HG02852 (cell line): ENCODE measurements around the gene ZNF853.
"Not testable (repeated sequence)": the region's sequence is repeated elsewhere in the genome, so short reads cannot be mapped to it uniquely, and the experiment has no call there.

Experiments used
- ATAC-seq: cut with Tn5 transposase; IDR thresholded peaks from one replicate; pipeline ENCODE4 v1.9.1; 2021; ENCODE audit warnings: mild to moderate bottlenecking, moderate library complexity; ENCODE audit not compliant: unreplicated experiment

ZNF853 gene

DNA sequence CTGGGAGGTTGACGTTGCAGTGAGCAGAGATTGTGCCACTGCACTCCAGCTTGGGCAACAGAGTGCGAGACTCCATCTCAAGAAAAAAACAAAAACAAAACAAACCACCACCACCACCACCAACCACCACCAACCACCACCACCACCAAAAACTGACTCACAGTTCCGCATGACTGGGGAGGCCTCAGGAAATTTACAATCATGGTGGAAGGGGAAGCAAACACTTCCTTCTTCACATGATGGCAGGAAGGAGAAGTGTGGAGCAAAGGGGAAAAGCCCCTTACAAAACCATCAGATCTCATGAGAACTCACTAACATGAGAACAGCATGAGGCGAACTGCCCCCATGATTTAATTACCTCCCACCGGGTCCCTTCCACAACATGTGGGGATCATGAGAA, 19.6 kb downstream of the ZNF853 start:
- ATAC-seq: not testable (repeated sequence)

DNA sequence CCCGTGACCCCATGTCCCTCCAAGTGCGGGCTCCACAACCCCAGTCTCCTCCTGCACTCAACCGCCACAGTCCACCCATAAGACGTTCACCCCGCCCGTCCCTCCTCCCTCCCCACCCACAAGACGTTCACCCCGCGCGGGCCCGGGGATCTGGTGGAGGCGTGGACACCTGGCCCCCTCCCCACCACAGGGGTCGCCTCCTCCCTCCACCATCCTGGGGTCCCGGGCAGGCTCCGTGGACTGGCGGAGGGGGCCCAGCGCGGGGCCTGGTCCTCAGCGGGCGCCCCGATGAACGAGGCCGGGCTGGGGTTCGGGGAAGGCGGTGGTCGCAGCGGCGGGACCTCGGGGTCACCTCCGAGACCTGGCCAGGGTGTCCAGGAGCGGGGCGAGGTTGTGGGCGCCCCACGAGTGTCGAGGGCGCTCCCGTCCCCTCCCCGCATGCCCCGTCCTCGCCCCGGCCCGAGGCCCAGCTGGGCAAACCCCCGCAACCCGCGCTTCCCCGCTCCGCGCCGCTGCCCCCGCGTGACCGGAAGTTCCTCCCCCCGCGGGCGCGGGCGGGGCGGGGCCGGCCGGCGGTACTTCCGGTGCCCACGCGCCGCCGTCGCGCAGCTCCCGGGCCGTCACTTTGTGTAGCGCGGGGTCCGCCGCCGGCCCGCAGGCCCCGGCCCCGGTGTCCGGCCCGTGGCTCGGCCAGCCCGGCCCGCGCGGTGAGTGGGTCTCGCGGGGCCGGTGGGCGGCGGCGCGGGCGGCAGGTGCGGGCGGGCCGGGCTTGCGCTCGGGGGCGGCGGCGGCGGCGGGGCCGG, 21.5 kb downstream of the ZNF853 start, which contains the start of gene ZNF316:
Gene ZNF316 (plus strand): TSS at position 578 of the 803 bp plus-strand sequence. CDS start 5,092 bp downstream, outside the sequence.
- ATAC-seq: peak; percentile 61

DNA sequence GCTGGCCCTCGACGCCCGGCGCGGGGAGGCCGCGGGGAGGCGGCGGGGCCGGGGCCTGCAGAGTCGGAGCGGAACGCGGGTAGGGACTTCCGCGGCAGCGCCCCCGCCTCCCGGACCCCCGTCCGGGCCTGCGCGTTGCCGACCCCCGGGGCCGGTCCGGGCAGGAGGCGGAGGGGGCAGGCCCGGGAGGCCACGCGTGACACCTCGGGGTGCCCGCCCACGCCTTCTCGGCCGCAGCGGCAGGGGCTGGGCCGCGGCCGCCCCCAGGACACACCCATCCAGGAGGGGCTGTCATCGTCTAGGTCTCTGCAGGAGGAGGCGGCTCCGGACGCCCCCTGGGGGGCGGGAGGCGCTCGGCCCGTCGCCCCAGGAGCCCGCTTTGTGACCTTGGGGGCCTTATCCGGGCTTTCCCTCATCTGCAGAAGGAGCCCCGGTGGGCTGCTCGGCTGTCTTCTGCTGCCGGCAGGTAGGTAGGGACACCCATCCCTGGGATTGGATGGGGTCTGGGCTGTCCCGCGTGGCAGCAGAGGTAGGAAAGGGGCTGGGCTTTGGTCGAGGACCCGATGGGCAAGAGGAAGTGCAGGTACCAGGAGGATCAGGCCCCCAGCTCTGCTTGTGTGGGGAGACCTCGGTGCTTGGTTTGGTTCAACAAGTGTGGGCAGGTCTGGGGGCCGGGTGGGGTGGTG, 22.3 kb downstream of the ZNF853 start:
- peak; percentile 72 for ATAC-seq

DNA sequence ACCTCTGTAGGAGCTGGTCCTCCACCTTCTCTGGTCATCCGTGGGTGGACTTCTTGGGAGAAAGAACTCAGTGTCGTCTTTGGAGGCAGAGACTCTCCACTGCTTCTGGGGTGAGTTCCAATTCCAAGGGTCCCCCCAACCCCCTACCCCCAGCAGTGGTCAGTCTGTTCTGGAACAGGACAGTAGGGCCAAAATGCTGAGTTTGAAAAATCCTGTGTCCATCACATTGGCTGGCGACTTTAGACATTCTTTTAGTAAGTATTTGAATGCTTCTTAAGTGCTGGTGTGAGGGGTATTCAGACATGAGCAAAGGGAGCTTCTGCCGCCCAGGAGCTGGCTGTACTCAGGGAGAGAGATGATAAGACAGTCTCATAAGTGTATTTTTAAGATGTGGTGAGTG, 23.6 kb downstream of the ZNF853 start:
- no peak for ATAC-seq

DNA sequence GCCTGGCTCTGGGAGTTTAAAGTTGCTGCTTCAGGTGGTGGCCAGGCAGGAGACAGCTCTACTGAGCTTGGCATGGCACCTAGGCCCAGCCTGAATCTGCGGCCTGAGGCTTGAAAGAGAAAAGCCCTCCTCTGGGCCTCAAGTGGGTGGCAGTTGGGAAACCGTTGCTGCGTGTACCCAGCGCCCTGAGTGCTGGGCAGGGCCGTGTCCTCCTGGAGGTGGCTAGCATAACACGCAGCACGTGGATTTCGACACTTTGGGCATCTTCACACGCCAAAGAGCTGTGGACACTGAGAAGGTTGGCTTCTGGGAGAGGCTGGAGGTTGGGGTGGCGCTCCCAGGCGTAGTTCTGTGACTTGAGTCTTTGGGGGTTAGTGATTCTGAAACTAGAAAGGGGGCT, 24.2 kb downstream of the ZNF853 start:
- no peak for ATAC-seq

DNA sequence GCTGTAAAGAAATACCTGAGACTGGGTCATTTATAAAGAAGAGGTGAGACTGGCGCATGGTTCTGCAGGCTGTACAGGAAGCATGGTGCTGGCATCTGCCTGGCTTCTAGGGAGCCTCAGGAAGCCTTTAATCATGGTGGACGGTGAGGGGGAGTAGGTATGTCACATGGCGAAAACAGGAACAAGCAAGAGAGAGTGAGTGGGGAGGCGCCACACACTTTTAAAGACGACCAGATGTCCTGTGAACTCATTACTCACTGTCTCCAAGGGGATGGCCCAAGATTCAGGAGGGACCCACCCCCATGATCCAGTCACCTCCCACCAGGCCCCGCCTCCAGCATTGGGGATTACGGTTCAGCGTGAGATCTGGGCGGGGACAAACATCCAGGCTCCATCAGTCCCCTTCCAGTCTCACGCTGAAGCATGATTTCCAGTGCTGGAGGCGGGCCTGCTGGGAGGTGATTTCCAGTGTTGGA, 24.9 kb downstream of the ZNF853 start:
- no peak for ATAC-seq

DNA sequence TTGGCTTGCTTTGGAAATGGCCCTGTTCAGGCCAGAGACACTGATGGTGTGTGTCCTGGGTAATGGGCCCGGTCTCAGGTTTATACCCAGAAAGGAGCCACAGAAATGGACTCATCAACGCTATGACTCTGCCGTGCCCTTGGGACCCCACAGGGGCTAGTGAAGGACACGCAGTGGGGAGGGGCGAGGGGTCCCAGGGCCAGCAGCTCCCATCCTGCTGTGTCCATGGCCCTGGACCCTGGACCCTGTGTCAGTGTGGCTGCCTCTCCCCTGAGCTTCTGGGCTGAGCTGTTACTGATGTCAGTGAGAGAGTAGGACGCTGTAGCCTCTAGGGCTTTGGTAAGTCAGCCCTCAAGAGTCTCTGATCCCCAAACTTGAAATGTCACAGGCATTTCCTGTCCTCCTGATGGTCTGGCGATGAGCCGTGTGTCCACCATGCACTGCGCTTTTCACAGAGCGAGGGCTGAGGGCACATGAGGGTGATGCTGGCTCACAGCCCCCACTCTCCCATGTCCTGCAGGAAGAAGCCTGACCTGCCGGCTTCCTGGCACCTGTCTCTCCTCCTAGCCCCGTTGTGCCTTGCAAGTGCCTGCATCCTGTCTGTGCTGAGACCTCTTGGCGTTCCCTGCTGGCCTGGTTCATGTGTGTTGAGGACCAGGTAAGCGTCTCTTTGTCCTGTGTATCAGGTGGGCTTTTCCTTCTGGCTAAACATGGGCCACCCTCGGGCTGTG, 26.1 kb downstream of the ZNF853 start:
- no peak for ATAC-seq

DNA sequence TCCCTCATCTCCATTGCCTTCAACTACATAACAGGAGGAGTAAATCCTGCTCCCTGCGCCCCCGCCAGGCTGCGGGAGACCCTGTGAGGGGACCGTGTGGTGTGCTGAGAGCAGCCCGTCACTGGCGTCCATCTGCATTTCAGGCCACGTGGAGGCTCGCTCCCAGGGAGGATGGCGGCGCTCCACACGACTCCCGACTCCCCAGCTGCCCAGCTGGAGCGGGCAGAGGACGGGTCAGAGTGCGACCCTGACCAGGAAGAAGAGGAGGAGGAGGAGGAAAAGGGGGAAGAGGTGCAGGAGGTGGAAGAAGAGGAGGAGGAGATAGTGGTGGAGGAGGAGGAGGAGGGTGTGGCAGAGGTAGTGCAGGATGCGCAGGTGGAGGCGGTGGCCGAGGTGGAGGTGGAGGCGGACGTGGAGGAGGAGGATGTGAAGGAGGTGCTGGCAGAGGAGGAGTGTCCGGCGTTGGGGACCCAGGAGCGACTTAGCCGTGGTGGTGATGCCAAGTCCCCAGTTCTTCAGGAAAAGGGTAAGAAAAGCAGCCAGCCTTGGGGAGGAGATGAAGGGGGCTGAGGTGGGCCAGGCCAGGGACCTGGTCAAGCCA, 26.9 kb downstream of the ZNF853 start:
- no peak for ATAC-seq

DNA sequence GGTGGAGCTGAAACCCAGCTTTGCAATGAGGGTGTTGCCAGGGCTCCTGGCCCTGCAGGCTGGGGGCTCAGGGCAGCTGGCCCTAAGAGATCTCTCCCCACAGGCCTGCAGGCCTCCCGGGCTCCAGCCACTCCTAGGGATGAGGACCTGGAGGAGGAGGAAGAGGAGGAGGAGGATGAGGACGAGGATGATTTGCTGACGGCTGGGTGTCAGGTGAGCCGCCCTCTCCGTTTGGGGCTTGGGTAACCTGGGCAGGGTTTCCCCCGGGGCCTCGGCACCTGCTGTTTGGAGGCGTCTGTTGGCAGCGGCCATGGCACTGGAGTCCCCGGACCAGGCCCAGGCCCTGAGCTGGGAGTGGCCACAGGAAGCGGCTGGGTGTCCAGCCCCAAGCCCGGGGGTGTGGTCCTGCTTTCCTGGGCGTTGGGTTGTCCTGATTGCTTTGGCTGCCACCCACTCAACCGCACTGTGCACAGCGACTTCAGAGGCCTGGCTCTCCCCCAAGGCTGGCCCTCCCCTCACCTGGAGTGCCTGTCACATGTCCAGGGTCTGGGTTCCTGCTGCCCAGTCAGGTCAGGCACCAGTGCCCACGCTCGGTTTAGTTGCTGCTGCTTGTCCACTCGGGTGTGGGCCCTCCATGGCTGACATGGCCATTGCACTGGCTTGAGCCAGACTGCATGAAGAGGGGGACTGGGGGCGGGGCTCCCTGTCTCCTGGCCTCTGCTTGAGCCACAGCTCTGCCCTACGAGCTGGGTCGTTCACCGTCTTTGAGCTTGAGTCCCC, 27.6 kb downstream of the ZNF853 start:
- no peak for ATAC-seq

DNA sequence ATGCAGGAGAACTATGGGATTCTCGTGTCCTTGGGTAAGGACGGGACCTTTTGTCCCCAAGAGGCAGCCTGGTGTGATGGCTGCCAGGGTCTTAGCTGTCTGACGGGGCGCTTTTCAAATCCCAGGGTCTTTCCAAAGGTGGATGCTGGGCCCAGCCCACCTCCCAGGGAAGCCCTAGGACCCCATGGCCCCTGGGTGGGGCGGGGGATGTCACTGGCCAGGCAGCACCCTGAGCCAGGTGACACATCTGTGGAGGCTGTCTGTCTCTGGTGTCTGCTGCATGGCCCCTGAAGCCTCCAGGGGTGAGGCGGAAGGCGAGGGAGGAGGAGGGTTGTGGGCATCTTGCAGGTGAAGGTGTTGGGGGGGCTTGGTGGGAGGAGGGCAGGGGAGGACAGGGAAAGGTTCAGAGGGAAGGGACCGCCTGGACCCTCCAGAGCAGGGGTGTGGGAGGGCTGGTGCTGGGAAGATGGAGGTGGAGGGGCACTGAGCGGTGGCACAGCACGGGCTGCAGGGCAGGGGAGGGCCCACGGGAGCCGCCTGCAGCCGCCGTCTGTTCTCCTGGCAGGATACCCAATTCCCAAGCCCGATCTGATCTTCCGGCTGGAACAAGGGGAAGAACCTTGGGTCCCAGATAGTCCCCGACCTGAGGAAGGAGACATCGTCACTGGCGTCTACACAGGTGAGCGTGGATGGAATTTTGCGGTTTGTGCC, 28.7 kb downstream of the ZNF853 start:
- no peak for ATAC-seq

DNA sequence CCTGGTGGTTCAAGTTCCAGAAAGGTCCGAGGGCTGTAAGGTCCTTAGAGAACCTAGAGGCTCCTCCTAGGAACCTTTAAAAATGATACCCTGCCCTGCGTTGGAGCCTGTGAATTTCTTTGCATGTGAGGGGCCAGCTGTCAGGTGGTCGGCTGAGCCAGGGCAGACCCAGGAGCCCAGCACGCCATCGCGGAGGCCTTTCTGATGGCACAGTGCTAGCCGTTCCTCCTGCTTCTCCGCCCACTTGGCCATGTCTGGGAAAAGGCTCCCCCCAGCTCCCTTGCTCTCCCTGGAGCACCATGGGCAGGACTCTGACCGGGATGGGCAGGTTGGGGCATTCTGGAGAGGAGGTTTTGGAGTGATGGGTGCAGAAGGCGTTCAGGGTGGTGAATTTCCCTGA, 29.3 kb downstream of the ZNF853 start:
- no peak for ATAC-seq

DNA sequence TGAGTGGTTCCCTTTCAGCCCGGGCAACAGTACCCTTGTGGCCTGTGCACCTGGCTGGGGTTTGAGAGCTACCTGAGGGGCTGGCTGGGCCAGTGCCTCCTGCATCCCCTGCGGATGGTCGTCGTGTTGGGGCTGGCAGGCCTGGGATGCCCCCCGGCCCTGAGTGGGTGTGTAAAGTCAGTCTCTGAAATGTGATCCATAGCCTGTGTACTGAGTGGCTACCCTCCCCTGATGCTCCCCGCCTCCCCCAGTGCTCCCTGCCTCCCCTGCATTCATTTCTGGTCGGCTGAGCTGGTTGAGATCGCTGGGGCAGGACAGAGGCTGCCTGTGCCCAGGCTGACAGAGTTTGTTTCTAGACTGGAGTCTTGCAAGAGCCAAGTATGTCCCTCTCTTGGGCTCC, 31.1 kb downstream of the ZNF853 start:
- ATAC-seq: no peak

DNA sequence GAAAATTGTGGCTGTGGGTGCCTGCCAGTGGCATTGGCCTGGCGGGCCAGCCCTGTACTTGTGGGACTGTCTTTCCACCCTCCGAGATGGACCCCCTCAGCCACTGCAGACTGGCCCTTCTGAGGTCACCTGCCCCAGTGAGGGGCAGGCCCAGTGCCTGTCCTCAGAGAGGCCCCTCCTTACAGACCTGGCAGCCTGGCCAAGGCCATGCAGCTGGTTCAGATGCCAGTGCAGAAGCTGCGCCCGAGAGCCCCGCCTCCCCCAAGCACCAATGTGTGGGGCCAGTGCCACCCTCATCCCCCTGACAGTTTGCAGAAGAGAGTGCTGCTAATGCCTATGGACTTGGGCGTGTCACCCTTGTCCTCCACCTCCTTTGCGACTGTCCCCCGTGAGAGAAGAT, 31.7 kb downstream of the ZNF853 start:
- ATAC-seq: no peak

DNA sequence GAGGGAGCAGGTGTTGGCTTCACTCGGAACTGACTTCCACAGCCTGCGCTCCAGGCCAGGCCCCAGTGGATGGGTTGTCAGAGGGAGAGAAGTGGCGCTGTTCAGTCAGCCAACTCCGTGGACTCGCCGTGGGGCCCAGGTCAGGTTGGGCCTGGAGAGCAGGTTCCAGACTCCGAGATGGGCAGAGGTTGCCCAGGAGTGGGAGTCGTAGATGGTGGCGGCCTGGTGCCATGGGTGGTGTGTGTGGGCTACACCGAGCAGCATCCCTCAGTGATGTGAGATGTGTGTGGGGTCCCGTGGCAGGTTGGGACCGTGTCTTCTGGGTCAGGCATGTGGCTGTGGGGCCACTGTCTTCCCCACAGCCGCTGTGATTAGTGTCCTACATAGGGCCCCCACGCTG, 32.1 kb downstream of the ZNF853 start:
- no peak for ATAC-seq

DNA sequence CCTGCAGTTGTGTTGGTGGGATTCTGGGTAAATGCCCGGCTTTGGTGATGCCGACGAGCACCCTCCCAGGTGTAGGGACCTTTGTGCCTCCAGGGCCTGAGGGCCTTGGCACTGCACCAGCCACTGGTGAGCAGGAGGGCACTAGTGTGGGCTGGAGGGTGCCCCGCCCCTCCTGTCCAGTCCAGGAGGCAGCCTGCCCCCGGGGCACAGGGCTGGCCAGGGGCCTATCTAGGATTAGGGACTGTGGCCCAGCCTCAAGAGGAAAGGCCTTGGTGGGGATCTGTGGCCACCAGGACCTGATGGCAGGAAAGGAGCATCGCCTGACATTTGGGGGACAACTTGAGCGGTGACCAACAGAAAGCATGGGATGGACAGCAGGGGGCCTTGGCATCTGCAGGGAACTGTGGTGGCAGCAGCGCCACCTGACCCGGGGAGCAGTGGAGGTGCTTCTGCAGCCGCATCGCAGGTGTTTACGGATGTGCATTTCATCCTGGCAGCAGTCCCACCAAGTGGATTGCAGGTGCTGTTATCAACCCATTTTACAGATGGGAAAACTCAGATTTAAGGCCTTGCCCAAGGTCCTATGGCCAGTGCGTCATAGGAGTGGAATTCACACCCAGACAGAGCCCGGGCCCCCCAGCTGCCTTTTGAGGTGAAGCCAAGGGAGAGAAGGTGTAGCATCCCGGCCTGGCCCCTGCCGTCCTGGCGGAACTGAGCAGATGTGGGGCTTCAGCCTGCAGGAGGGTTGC, 32.8 kb downstream of the ZNF853 start:
- no peak for ATAC-seq

DNA sequence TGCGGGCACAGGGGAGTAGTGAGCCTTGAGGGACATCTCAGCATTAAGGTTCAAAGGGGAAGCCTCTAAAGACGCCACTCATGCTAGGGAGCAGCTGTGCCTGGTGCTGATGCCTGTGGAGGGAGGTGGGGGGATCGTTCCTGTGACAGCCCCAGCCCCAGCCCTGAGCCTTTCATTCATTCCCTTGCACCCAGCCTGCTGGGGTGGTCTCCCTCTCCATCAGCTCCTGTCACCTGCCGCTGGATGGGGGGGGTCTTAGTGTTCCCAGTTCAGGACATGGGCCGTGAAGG, 33.4 kb downstream of the ZNF853 start:
- no peak for ATAC-seq

DNA sequence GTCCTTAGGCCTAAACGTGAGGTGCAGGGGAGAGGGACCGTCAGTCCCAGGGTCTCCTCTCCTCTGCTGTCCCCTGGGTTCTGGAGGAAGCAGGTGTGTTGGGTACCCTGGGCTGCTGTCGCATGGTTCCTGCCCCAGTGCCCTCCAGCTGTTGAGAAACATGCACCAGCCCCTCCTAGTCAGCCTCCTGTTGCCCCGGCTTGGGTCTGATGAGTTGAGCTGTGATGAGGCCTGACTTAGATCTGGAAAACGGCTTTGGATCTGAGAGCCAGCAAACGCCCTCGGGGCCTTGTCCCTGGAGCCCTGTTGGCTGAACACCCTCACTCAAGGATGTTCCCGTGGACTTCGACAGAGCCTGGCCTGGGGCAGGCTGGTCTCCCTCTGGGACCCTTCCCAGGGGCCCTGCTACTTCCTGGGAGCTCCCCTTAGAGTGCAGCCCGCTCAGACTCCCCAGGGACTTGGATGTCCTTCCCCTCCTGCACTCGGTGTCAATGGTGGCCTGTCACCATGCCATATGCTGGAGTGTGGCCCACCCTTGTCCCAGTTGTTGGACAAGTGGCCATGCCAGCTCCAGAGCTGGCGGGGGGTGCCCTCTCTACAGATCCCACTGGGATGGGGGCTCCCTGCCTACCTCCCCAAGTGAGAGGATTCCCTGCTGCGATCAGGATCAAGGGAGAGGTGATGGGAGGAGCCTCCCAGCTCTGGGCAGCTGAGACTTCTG, 34.0 kb downstream of the ZNF853 start:
- no peak for ATAC-seq

DNA sequence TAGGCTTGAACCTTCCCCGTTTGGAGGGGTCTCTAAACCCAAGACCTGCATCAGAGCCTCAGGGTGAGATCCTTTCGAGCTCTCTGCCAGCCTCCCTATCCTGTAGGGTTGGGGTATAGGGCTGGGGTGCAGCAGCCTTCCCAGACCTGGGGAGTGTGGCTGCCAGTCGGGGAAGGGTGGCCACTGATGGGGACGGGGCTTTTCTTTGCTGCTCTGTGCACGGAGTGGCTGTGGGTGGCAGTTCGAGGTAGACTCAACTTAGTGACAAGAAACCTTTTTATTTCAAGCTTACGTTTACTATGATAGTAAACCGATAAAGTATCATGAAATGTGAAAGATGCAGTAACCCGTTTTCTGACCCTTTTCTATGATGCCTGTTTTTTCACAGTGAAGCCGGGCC, 34.7 kb downstream of the ZNF853 start:
- ATAC-seq: no peak
